Calu3 (cell line): ENCODE measurements around the gene GPR137C. TPM values are rescaled to one million over a fixed set of nuclear protein-coding genes. Genes with fewer than 3 reads are reported as not detected.

Experiments
- BruUV-seq: library from RNA; stranded (reverse); fragments of 400-500 nt; replicated peaks from 2 replicates; lab custom pipeline; 2021; lab: Mats Ljungman, UMichigan
- CTCF ChIA-PET: fragments of 300-600 bp; sonication (Branson Sonifier 250); formaldehyde crosslinking; loops from one replicate; lab custom pipeline; 2022; ENCODE audit warnings: antibody characterized with exemption; lab: Charles Lee
- DNase-seq: peaks from one replicate; pipeline ENCODE4 v3.0.0; 2022
- H3K27ac Mint-ChIP-seq: one replicate; pipeline ENCODE4 v1.8.0; 2022; ENCODE audit warnings: mixed read lengths; ENCODE audit not compliant: unreplicated experiment
- H3K27me3 Mint-ChIP-seq: one replicate; pipeline ENCODE4 v1.8.0; 2022; ENCODE audit warnings: mixed read lengths; ENCODE audit not compliant: unreplicated experiment
- H3K36me3 Mint-ChIP-seq: one replicate; pipeline ENCODE4 v1.8.0; 2022; ENCODE audit warnings: mild to moderate bottlenecking, moderate library complexity, mixed read lengths; ENCODE audit not compliant: insufficient read depth, unreplicated experiment
- H3K4me1 Mint-ChIP-seq: one replicate; pipeline ENCODE4 v1.8.0; 2022; ENCODE audit warnings: mild to moderate bottlenecking, low read depth, mixed read lengths; ENCODE audit not compliant: unreplicated experiment
- H3K4me3 Mint-ChIP-seq: one replicate; pipeline ENCODE4 v1.8.0; 2022; ENCODE audit warnings: mild to moderate bottlenecking, low read depth, moderate library complexity, mixed read lengths; ENCODE audit not compliant: unreplicated experiment
- H3K9me3 Mint-ChIP-seq: one replicate; pipeline ENCODE4 v1.8.0; 2022; ENCODE audit warnings: low read depth, mixed read lengths; ENCODE audit not compliant: unreplicated experiment
- CTCF ChIP-seq: fragments of 200-600 bp; IDR thresholded peaks from one replicate; pipeline ENCODE4 v1.8.0; 2022; ENCODE audit warnings: antibody characterized with exemption; ENCODE audit not compliant: unreplicated experiment
- intact Hi-C: fragments of 100-400 bp; cut with micrococcal nuclease; formaldehyde crosslinking; loops from one replicate; pipeline ENCODE4 v1.10.0; 2022; ENCODE audit not compliant: unreplicated experiment
- total RNA-seq: library from RNA; stranded (reverse); gene quantifications from 2 replicates; pipeline ENCODE4 v1.2.3, GENCODE V29; 2022

The GPR137C gene
- total RNA-seq, 1 experiment from 2014 or later, result 2.3 TPM

GRCh38 chr14:52610187-52610586, 57.6 kb downstream of the GPR137C start:
- no TSS peak for BruUV-seq
- intact Hi-C loops, result no loop called here
- Mint-ChIP-seq H3K36me3 (no peaks in the 10 kb centered on the region), H3K4me1 (no peaks in the 10 kb centered on the region), H3K4me3 (no peak overlapping the region), H3K27ac (no peak overlapping the region), H3K9me3 (no peaks in the 10 kb centered on the region), H3K27me3 (no peaks in the 10 kb centered on the region)
- CTCF ChIA-PET, result no interaction called here
- no peak for DNase-seq
- no peak for TF ChIP-seq CTCF

GRCh38 chr14:52618602-52619001, 66.0 kb downstream of the GPR137C start:
- CTCF ChIA-PET, result interaction anchor here (0.9 kb wide), 1 partner anchor 66 kb away, joined by 3 read pairs; the partner anchor contains the start of genes GPR137C and TXNDC16
- Mint-ChIP-seq H3K4me3 (no peak overlapping the region), H3K27me3 (no peaks in the 10 kb centered on the region), H3K36me3 (no peaks in the 10 kb centered on the region), H3K4me1 (no peaks in the 10 kb centered on the region), H3K27ac (no peak overlapping the region), H3K9me3 (no peaks in the 10 kb centered on the region)
- intact Hi-C loops, result no loop called here
- DNase-seq, result no peak
- no peak for TF ChIP-seq CTCF
- no TSS peak for BruUV-seq

- BruUV-seq, result no TSS peak
- no peak for TF ChIP-seq CTCF
- DNase-seq, result no peak
- H3K4me3 Mint-ChIP-seq, result no peak overlapping the region
- H3K27ac Mint-ChIP-seq, result no peak overlapping the region
- CTCF ChIA-PET, result no interaction called here
- H3K9me3 Mint-ChIP-seq, result no peaks in the 10 kb centered on the region
- no peaks in the 10 kb centered on the region for H3K36me3 Mint-ChIP-seq
- no peaks in the 10 kb centered on the region for H3K27me3 Mint-ChIP-seq
- H3K4me1 Mint-ChIP-seq, result no peaks in the 10 kb centered on the region
- intact Hi-C loops, result no loop called here
Measured at GRCh38 chr14:52619687-52620086, 67.1 kb downstream of the GPR137C start.

- H3K27ac Mint-ChIP-seq, result peak overlapping the region; percentile 11
- BruUV-seq, result no TSS peak
- no peak overlapping the region for H3K4me3 Mint-ChIP-seq
- no peaks in the 10 kb centered on the region for H3K27me3 Mint-ChIP-seq
- TF ChIP-seq CTCF, result no peak
- intact Hi-C loops, result no loop called here
- CTCF ChIA-PET, result no interaction called here
- peaks cover 17% of the 10 kb centered on the region for H3K36me3 Mint-ChIP-seq
- no peaks in the 10 kb centered on the region for H3K4me1 Mint-ChIP-seq
- peaks cover 6% of the 10 kb centered on the region for H3K9me3 Mint-ChIP-seq
- no peak for DNase-seq
Measured at GRCh38 chr14:52640137-52640536, 87.5 kb downstream of the GPR137C start.
